Measurements from ENCODE around the gene SULT2B1. TPM values are rescaled to one million over a fixed set of nuclear protein-coding genes. Genes with fewer than 3 reads are reported as not detected.

Gene SULT2B1
- total RNA-seq, 1 experiment from 2014 or later: not detected

DNA sequence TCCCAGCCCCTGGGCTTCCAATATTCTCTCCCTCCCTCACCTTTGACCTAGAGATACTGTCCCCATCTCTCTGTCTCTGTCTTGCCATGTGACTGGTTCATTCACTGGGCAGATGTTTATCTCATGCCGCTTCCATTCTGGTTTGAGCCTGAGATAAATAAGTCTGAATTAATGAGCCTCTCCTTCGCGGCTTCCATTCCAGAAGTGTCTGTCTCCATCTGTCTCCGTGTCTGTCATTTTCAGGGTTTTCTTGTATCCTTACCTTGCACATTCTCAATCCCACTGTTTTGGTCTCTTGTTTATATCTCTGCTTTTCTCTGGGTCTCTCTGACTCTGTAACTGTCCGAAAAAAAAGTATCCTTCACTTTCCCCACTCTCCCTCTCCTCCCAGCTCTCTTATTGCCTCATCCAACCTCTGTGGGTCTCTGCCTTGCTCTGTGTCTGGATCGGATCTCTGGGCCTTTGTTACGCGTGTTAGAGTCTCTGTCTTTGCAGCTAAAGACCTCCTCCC, 71.6 kb downstream of the SULT2B1 start:
- peaks cover 34% of the 10 kb centered on the region for H3K4me1 Mint-ChIP-seq (ENCODE audit: insufficient read depth, unreplicated experiment)
- peaks cover 25% of the 10 kb centered on the region for H3K36me3 Mint-ChIP-seq (ENCODE audit: insufficient read depth, unreplicated experiment)
- intact Hi-C loops (cut with micrococcal nuclease): no loop called here
- H3K27me3 Mint-ChIP-seq (ENCODE audit: insufficient read depth, unreplicated experiment): no peaks in the 10 kb centered on the region
- H3K9me3 Mint-ChIP-seq (ENCODE audit: unreplicated experiment): no peaks in the 10 kb centered on the region
- no peak for TF ChIP-seq CTCF (IDR thresholded peaks at IDR 0.05; ENCODE audit: unreplicated experiment)
- no peak for DNase-seq (ENCODE audit: unreplicated experiment)
- CTCF ChIA-PET: no interaction called here
- peak overlapping the region; percentile 71 for H3K4me3 Mint-ChIP-seq (ENCODE audit: unreplicated experiment)
- BruUV-seq (replicated peaks): no TSS peak
- POLR2A ChIA-PET: interaction anchor here (0.5 to 2.3 kb wide), 3 partner anchors 10 to 662 kb away, joined by 3 to 21 read pairs (median 3); partner anchors contain the start of gene CA11
- peak overlapping the region; percentile 78 for H3K27ac Mint-ChIP-seq (ENCODE audit: low read depth, unreplicated experiment)

DNA sequence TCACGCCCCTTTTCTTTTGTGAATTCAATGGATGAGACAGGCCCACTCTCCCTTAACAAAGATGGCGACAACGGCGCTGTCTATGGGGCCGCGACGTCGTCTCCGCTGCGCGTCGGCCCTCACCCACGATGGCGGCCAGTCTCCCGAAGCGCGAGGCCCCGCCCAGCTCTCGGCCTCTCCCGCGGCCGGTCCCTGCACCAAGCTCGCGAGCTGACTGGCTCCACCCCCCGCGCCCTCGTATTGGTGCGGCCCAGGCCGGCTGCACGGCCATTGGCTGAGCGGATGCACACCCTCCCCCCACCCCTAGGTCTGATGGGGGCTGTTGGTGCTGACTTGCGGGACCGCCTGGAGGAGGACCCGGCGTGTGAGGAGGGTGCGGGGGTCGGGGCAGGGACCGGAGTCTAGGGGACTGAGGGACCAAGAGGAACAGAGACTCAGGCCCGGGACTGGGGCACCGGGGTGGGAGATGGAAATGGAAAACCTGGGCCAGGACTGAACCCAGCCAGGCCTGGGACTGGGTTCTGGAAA, 72.2 kb downstream of the SULT2B1 start:
- CTCF ChIA-PET: no interaction called here
- BruUV-seq (replicated peaks): no TSS peak
- peak overlapping the region; percentile 78 for H3K27ac Mint-ChIP-seq (ENCODE audit: low read depth, unreplicated experiment)
- H3K9me3 Mint-ChIP-seq (ENCODE audit: unreplicated experiment): no peaks in the 10 kb centered on the region
- peak overlapping the region; percentile 71 for H3K4me3 Mint-ChIP-seq (ENCODE audit: unreplicated experiment)
- peaks cover 34% of the 10 kb centered on the region for H3K4me1 Mint-ChIP-seq (ENCODE audit: insufficient read depth, unreplicated experiment)
- no peaks in the 10 kb centered on the region for H3K27me3 Mint-ChIP-seq (ENCODE audit: insufficient read depth, unreplicated experiment)
- no peak for TF ChIP-seq CTCF (IDR thresholded peaks at IDR 0.05; ENCODE audit: unreplicated experiment)
- POLR2A ChIA-PET: interaction anchor here (0.5 to 2.3 kb wide), 5 partner anchors 10 to 663 kb away, joined by 3 to 21 read pairs (median 3); partner anchors contain the start of gene CA11
- intact Hi-C loops (cut with micrococcal nuclease): no loop called here
- DNase-seq (ENCODE audit: unreplicated experiment): peak; percentile 95
- peaks cover 23% of the 10 kb centered on the region for H3K36me3 Mint-ChIP-seq (ENCODE audit: insufficient read depth, unreplicated experiment)

GRCh38 chr19:48624791-48625723, 73.1 kb downstream of the SULT2B1 start:
- BruUV-seq (replicated peaks): no TSS peak
- H3K27ac Mint-ChIP-seq (ENCODE audit: low read depth, unreplicated experiment): no peak overlapping the region
- POLR2A ChIA-PET: interaction anchor here (0.6 kb wide), 1 partner anchor 9 kb away, joined by 3 read pairs; no protein-coding TSS in a partner anchor

More at GRCh38 chr19:48624791-48625723, 73.1 kb downstream of the SULT2B1 start:
- peaks cover 27% of the 10 kb centered on the region for H3K4me1 Mint-ChIP-seq (ENCODE audit: insufficient read depth, unreplicated experiment)
- intact Hi-C loops (cut with micrococcal nuclease): no loop called here
- DNase-seq (ENCODE audit: unreplicated experiment): no peak
- peak overlapping the region; percentile 71 for H3K4me3 Mint-ChIP-seq (ENCODE audit: unreplicated experiment)
- no peaks in the 10 kb centered on the region for H3K27me3 Mint-ChIP-seq (ENCODE audit: insufficient read depth, unreplicated experiment)
- TF ChIP-seq CTCF (IDR thresholded peaks at IDR 0.05; ENCODE audit: unreplicated experiment): no peak
- peaks cover 27% of the 10 kb centered on the region for H3K36me3 Mint-ChIP-seq (ENCODE audit: insufficient read depth, unreplicated experiment)
- CTCF ChIA-PET: no interaction called here
- no peaks in the 10 kb centered on the region for H3K9me3 Mint-ChIP-seq (ENCODE audit: unreplicated experiment)

Data from MCF 10A (cell line).